Neural crest cell (in vitro differentiated cells): Measurements from ENCODE around the gene PTPRK. TPM values are rescaled to one million over a fixed set of nuclear protein-coding genes. Genes with fewer than 3 reads are reported as not detected.

Experiments
- DNase-seq: peaks from one replicate; pipeline ENCODE4 v3.0.0; 2021; ENCODE audit warnings: low read depth, mixed read lengths, low spot score
- H3K27ac Mint-ChIP-seq: one replicate; pipeline ENCODE4 v1.8.0; 2021; ENCODE audit warnings: mild to moderate bottlenecking, mixed read lengths; ENCODE audit not compliant: unreplicated experiment
- H3K27me3 Mint-ChIP-seq: 2 replicates; pipeline ENCODE4 v1.8.0; 2021; ENCODE audit warnings: low read depth, mild to moderate bottlenecking, mixed read lengths
- H3K36me3 Mint-ChIP-seq: 2 replicates; pipeline ENCODE4 v1.8.0; 2021; ENCODE audit warnings: low read depth, mild to moderate bottlenecking, mixed read lengths
- H3K4me1 Mint-ChIP-seq: 2 replicates; pipeline ENCODE4 v1.8.0; 2021; ENCODE audit warnings: mixed read lengths
- H3K4me3 Mint-ChIP-seq: one replicate; pipeline ENCODE4 v1.8.0; 2021; ENCODE audit warnings: mild to moderate bottlenecking, mixed read lengths
- H3K9me3 Mint-ChIP-seq: 2 replicates; pipeline ENCODE4 v1.8.0; 2021; ENCODE audit warnings: mixed read lengths
- total RNA-seq: library from RNA; stranded (reverse); gene quantifications from 2 replicates; pipeline ENCODE4 v1.2.1, GENCODE V29; 2021
- TF ChIP-seq, protein P1 (sequence below): fragments of 200-600 bp; sonication (generic); conservative IDR thresholded peaks from 2 replicates; pipeline ENCODE4 v1.5.0; 2021; ENCODE audit warnings: antibody characterized with exemption, mild to moderate bottlenecking

Gene PTPRK
- total RNA-seq, 1 donor from 2014 or later: 30.8 TPM

DNA sequence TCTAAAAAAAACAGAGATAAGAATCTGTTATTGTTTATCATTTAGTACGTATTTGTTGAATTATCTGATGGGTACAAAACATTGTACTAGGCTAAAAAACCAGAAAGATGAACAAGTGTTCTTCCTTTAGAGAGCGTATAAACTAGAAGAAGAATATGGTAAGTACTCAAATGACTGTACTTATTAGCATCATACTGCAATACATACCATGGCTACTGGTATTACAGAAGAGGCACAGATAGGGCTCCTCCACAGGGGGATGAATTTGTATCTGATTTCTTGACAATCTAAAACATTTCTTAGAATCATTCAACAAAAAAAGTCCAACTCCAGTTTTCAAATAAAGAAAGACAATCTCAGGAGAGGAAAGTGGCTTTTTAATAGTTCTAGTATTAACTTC, 501.6 kb downstream of the PTPRK start:
- H3K27ac Mint-ChIP-seq: no peak overlapping the region
- TF ChIP-seq, protein P1, sequence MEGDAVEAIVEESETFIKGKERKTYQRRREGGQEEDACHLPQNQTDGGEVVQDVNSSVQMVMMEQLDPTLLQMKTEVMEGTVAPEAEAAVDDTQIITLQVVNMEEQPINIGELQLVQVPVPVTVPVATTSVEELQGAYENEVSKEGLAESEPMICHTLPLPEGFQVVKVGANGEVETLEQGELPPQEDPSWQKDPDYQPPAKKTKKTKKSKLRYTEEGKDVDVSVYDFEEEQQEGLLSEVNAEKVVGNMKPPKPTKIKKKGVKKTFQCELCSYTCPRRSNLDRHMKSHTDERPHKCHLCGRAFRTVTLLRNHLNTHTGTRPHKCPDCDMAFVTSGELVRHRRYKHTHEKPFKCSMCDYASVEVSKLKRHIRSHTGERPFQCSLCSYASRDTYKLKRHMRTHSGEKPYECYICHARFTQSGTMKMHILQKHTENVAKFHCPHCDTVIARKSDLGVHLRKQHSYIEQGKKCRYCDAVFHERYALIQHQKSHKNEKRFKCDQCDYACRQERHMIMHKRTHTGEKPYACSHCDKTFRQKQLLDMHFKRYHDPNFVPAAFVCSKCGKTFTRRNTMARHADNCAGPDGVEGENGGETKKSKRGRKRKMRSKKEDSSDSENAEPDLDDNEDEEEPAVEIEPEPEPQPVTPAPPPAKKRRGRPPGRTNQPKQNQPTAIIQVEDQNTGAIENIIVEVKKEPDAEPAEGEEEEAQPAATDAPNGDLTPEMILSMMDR: no peak
- peaks cover 13% of the 10 kb centered on the region for H3K4me1 Mint-ChIP-seq
- H3K27me3 Mint-ChIP-seq: no peaks in the 10 kb centered on the region
- no peak for DNase-seq
- no peaks in the 10 kb centered on the region for H3K36me3 Mint-ChIP-seq
- no peak overlapping the region for H3K4me3 Mint-ChIP-seq
- no peaks in the 10 kb centered on the region for H3K9me3 Mint-ChIP-seq

DNA sequence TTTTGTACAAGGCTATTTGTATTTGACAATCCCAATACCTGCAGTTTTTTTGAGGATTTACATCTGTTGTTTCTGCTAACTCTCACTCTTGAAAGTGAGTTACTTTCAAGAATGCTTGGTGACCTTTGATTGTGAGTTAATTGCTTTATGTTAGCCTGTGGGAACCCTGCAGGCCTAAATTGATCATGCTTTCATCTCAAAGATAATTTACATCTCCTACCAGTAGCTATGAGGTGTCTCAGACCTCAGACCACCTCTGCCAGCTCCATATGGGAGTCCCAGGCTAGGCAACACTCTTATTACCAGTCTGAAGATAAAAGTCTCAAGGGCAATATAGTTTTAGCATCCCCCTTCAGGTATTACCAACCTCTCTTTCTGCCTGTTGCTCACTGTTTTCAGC, 503.1 kb downstream of the PTPRK start:
- Mint-ChIP-seq H3K4me3 (no peak overlapping the region), H3K9me3 (no peaks in the 10 kb centered on the region), H3K27me3 (no peaks in the 10 kb centered on the region), H3K4me1 (peaks cover 13% of the 10 kb centered on the region), H3K27ac (no peak overlapping the region), H3K36me3 (peaks cover 2% of the 10 kb centered on the region)
- TF ChIP-seq, protein P1: no peak
- no peak for DNase-seq

DNA sequence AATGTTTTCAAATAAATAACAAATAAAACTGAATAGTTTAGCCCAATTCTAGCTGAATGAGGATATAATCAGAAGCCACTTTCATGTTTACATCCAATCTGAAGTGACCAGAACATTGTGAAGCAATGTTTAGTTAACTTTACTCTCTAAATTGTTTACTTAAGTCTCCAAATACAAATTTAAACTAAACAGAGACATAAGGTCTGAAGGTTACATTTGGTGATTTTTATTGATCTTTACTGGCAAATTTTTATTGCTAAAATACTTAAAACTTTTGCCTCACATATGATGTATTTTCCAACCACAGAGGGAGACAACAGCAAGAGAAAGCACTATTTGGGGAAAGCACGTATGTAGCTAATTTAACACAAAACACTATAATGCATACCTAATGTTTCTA, 512.7 kb downstream of the PTPRK start:
- Mint-ChIP-seq H3K27me3 (no peaks in the 10 kb centered on the region), H3K4me3 (no peak overlapping the region), H3K27ac (no peak overlapping the region), H3K4me1 (no peaks in the 10 kb centered on the region), H3K9me3 (no peaks in the 10 kb centered on the region), H3K36me3 (no peaks in the 10 kb centered on the region)
- TF ChIP-seq, protein P1: no peak
- no peak for DNase-seq

DNA sequence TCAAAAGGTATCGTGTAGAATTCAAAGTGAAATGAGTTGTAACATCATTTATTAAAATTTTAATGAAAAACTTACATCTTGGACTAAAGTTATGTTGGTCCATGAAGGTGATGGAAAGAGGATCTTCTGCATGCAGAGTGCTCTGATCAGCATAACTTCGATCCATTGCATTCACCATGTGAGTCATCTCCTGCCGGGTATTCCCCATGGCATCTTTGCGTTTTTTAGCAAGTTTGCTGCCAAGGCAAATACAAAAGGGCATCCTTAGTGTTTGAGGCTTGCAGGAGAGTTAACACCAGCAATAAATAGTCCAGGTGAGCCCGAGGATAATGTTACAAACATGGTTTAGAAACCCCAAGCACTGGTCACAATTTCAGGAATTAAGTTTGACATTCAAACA, 515.4 kb downstream of the PTPRK start:
- Mint-ChIP-seq H3K4me1 (no peaks in the 10 kb centered on the region), H3K36me3 (no peaks in the 10 kb centered on the region), H3K27ac (no peak overlapping the region), H3K9me3 (no peaks in the 10 kb centered on the region), H3K27me3 (no peaks in the 10 kb centered on the region), H3K4me3 (no peak overlapping the region)
- DNase-seq: no peak
- TF ChIP-seq, protein P1: no peak

DNA sequence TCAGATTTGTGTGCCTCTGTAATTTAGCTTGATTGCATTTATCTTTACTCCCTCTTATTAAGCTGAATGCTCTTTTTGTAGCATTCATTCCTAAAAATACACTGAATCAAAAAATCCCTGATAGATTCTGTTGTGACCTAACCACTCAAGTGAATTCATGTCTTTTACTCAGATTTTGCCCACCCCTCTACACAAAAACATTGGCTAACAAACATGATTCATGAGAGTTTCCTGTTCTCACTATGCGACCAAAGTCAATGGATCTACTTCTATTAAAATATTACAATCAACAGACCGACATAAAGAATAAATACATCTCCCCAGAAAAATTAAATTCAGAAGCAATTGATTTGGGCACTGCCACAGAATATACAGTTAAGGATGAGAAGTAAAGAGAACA, 520.0 kb downstream of the PTPRK start:
- no peaks in the 10 kb centered on the region for H3K27me3 Mint-ChIP-seq
- H3K27ac Mint-ChIP-seq: no peak overlapping the region
- H3K4me3 Mint-ChIP-seq: no peak overlapping the region
- no peaks in the 10 kb centered on the region for H3K36me3 Mint-ChIP-seq
- H3K4me1 Mint-ChIP-seq: no peaks in the 10 kb centered on the region
- no peaks in the 10 kb centered on the region for H3K9me3 Mint-ChIP-seq
- no peak for DNase-seq
- TF ChIP-seq, protein P1: no peak

DNA sequence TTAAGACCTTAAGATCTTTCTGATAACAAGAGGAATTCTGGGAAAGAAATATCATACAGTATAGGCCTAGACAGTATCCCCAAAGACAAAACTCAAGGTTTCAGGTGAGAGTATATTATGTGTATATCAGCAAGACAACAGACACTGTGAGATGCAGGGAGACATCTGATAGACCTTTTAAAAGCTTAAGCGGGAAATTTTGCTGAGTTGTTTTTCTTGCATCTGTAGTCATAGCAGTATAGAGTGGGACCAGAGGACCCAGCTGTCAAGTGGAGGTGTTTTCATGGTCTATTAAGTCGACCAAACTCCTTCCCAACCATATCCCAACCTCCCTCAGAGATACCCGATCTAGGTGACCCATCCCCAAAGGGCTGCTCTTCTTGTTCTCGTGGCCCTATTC, 521.4 kb downstream of the PTPRK start:
- Mint-ChIP-seq H3K4me3 (no peak overlapping the region), H3K4me1 (no peaks in the 10 kb centered on the region), H3K36me3 (no peaks in the 10 kb centered on the region), H3K27me3 (no peaks in the 10 kb centered on the region), H3K9me3 (no peaks in the 10 kb centered on the region), H3K27ac (no peak overlapping the region)
- TF ChIP-seq, protein P1: no peak
- DNase-seq: no peak
